GM11168 (cell line): ENCODE data around the gene HEG1.

Experiments used
- in situ Hi-C: fragments of 300-500 bp; cut with MboI; formaldehyde crosslinking; loops from one replicate; pipeline ENCODE4 v1.12.0; 2022; ENCODE audit warnings: low sequenced_read_pairs; ENCODE audit not compliant: unreplicated experiment

The HEG1 gene

DNA sequence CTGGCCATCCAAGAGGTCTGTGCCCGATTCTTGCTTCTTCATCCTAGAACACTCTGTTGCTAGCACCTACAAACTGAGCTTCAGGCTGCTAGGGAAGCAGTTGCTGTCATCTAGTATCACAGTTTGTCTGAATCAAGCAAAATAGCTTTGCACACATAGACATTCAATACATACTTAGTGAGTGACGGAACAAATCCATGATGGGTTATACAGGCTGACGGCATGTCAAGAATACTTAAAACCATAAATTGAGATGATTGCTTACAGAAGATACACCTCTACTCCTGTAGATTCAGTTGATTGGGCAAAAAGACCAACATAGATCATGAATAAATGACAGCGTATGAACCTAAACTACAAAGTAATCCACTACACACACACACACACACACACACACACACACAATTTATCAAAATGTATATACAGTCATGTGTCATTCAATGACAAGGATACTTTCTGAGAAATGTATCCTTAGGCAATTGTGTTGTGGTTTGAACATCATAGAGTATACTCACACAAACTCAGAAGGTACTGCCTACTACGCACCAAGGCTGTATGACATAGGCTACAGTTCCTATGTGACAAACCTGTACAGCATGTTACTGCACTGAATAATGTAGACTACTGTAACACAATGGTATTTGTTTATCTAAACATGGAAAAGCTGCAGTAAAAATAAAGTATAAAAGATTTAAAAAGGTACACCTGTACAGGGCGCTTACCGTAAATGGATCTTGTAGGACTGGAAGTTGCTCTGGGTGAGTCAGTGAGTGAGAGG, 14.4 kb upstream of the HEG1 start:
- in situ Hi-C loops, result no loop called here

- in situ Hi-C loops, result no loop called here
Observed at GRCh38 chr3:125069452-125069851, 13.7 kb upstream of the HEG1 start.

DNA sequence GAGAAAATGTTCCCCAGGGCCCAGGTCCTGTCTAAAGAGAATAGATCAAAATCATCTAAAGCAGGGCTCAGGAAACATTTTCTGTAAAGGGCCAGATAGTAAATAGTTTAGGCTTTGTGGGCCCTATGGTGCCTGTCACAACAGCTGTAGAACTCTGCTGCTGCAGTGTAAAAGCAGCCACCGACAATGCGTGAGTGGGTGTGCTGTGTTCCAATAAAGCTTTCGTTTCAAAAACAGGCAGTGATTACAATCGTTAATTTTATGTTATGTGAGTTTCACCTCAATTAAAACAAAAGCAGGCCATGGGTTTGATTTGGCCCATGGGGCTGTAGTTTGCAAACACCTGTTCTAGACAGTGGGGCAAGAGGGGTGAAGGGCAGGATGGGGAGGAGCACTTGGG, 12.5 kb upstream of the HEG1 start:
- in situ Hi-C loops, result no loop called here

GRCh38 chr3:125067225-125067624, 11.4 kb upstream of the HEG1 start:
- in situ Hi-C loops, result no loop called here

GRCh38 chr3:125062904-125063618, 7.3 kb upstream of the HEG1 start:
- in situ Hi-C loops, result no loop called here

GRCh38 chr3:125061646-125062045, 5.8 kb upstream of the HEG1 start:
- in situ Hi-C loops, result no loop called here

GRCh38 chr3:125061170-125061569, 5.4 kb upstream of the HEG1 start:
- in situ Hi-C loops, result no loop called here

DNA sequence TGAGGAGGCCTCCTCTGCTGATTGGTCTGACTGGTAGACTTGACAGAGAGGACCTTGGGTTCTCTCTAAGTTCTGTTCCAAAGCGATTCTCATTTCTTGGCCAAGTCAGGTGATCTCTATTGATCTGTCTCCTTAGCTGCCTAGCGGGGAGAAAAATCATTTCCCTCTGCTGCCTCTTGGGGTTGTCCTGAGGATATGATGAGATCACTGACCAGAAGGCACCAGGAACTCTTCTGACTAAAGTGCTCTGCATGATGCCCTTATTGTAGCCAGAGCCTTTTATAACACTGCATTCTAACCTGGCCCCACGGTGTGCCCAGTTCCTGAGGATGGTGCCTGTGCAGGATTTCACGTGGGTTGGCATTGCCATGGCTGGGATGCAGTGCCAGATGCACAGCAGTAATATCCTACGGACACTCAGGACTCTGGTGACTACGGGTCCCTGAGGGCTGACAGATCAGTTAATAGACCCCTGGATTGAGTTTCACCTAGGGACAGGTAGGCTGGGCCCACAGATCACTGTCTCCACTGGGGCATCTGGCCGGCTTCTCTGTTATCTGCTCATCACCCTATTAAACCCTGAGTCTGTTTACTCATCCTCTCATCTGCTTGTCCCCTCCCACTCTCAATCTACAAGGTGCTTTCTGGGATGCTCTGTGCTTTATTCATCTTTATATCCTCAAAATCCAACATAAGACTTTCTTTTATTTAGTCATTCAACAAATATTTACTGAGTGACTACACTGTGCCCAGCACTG, 3.9 kb upstream of the HEG1 start:
- in situ Hi-C loops, result no loop called here

- in situ Hi-C loops, result no loop called here
Observed at GRCh38 chr3:125058959-125059358, 3.2 kb upstream of the HEG1 start.

DNA sequence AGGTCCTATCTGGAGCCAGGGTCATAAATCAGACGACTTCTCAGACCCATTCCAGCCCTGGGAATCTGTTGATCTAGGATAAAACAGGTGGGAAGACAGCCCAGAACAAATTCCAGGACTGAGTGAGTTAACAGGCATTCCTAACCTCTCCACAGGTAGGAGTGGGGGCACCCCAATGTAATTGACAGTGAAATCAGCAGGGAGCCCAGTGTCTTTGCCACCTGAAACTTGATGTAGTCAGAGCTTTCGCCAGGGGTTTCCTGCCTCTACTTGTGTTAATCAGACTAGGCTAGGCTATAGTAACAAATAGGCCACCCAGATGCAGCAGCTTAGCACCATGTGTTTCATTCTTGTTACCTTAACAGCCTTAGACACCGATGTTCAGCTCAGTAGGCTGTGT, 2.7 kb upstream of the HEG1 start:
- in situ Hi-C loops, result no loop called here

GRCh38 chr3:125057186-125057850, 1.5 kb upstream of the HEG1 start:
- in situ Hi-C loops, result no loop called here

DNA sequence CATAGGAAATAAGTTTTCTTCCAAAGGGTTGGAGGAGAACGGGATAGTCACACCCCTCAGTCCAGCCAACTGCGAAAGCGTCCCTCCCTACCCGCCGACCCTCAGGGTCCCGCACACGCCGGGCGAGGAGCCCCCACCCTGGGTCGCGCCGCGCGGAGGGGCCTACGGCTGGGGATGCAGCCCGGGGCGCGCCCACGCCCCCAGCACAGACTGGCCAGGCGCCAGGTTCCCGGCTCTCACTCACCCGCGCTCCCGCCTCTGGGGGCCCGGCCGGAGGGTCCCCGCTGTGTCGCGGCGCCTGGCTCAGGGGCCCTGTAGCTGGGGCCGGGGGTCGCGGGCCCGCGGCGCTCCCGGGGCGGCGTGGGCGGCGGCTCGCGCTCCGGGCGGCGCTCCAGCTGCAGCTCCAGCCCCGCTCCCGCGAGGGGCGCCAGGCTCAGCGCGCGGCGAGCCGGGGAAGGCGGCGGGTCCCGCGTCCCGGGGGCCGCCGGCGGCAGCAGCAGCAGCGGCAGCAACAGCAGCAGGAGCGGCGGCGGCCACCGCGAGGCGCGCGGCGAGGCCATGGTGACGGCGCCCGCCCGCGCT, 375 bp downstream of the HEG1 start:
- in situ Hi-C loops, result no loop called here

GRCh38 chr3:125054449-125055329, 1.1 kb downstream of the HEG1 start:
- in situ Hi-C loops, result no loop called here

DNA sequence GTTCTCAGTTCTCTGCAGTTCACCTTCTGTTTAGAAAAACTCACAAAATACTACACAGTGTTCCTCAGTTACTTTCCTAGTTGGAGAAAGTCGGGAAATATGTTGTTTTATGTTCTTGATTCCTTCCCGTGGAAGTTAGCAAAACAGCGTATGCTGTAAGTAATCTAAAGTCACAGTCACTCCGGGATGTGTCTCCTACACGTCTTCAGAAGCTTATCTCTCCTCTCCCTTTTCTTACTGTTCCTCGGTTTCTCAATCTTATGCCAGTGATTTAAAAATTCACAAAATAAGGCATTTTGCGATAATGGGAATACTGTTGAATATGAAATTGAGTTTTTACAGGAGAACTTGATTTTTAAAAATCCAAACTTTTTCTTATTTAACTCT, 1.7 kb downstream of the HEG1 start:
- in situ Hi-C loops, result no loop called here

- in situ Hi-C loops, result no loop called here
Observed at GRCh38 chr3:125053304-125053699, 2.5 kb downstream of the HEG1 start.

DNA sequence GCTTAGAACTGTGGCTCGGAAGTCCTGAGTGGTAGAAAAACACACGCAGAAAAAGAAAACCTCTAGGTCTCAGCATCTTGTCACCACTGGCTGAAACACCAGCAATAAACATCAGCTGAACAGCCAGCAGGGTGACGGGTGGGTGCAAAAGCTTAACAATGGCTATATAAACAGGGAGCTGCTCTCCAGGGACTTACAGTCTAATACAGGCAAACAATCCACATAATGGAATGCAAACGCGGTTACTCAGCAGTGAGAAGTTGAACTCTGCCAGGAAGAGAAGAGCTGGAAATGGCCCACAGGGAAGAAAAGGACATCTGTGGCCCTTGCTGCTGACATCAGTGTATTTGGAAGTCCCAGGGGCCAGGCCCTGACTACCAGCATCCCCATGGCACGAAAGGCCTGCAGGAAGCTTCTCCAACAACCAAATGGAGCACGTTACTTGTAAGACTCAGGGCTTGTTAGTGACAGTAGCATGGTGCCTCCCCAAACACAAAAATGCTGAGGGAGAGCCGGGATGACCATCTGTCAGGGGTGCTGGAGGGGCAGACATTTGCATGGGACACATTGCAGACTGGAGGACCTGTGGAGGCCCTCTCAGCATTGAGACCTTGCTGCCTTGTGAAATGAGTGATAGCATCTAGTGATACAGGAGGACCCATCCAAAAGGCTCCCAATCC, 3.0 kb downstream of the HEG1 start:
- in situ Hi-C loops, result no loop called here

DNA sequence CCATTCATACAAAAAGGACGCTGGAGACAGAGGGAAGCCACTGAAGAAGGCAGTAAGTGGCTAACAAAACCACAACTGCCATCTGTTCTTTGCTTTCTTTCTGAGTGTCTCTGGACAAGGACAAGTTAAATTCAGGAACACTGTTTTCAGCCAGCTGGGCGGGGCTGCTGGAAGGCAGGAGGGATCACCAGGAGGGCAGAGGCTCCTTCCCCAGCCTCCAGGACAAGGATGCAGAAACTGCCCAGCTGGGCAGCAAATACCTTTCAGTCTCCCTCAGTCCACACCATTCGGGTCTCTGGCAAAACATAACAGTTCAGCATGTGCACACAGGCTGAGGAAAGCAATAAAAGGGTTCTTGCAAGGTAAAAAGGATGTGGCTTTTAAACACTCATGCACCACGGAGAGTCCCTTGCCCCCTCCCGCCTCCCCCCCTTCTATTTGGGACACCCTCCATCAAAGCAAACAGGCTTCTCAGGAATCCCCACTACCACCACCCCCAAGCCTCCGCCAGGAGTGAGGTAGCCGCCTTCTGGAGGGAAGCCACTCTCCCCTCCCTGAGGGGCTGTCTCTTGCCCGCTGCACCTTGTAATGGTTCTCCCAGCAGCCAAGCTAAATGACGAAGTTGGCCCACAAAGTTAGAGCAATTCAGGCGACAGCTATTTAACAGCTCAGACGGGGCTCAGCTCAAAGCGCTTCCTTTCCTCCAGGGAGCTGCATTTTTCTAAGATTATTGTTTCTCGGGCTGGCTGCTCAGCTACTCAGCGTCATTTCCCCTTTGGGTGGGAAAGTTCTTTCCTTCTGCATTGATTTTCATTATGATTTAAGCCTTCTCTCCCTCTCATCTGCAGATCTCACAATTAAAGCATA, 3.8 kb downstream of the HEG1 start:
- in situ Hi-C loops, result no loop called here

GRCh38 chr3:125051205-125051604, 4.6 kb downstream of the HEG1 start:
- in situ Hi-C loops, result no loop called here
